HG03354 (cell line): ENCODE measurements around the gene CCDC87.
"Not testable (repeated sequence)": the region's sequence is repeated elsewhere in the genome, so short reads cannot be mapped to it uniquely, and the experiment has no call there.

Experiments
- ATAC-seq: cut with Tn5 transposase; IDR thresholded peaks from one replicate; pipeline ENCODE4 v1.9.1; 2021; ENCODE audit warnings: mild to moderate bottlenecking; ENCODE audit not compliant: unreplicated experiment, poor library complexity, severe bottlenecking

CCDC87 gene

GRCh38 chr11:66559866-66560676 is 32.8 kb downstream of the CCDC87 start:
- ATAC-seq, result no peak

GRCh38 chr11:66559142-66559865 is 33.6 kb downstream of the CCDC87 start:
- no peak for ATAC-seq

- no peak for ATAC-seq
Measured at GRCh38 chr11:66557733-66558326, 35.0 kb downstream of the CCDC87 start.

GRCh38 chr11:66556086-66556485 is 36.8 kb downstream of the CCDC87 start:
- ATAC-seq, result no peak

- ATAC-seq, result no peak
Measured at GRCh38 chr11:66555416-66555815, 37.4 kb downstream of the CCDC87 start.

- ATAC-seq, result no peak
Measured at GRCh38 chr11:66554602-66555001, 38.3 kb downstream of the CCDC87 start.

- no peak for ATAC-seq
Measured at GRCh38 chr11:66550887-66551286, 42.0 kb downstream of the CCDC87 start.

GRCh38 chr11:66549696-66550095 is 43.2 kb downstream of the CCDC87 start:
- ATAC-seq, result no peak

GRCh38 chr11:66548774-66549630 is 43.9 kb downstream of the CCDC87 start:
- no peak for ATAC-seq

- no peak for ATAC-seq
Measured at GRCh38 chr11:66548041-66548440, 44.8 kb downstream of the CCDC87 start.

GRCh38 chr11:66547662-66548009 is 45.2 kb downstream of the CCDC87 start:
- ATAC-seq, result no peak

GRCh38 chr11:66546966-66547661 is 45.7 kb downstream of the CCDC87 start:
- ATAC-seq, result no peak

- ATAC-seq, result no peak
Measured at GRCh38 chr11:66546368-66546965, 46.4 kb downstream of the CCDC87 start, which contains the start of gene ACTN3. ACTN3 (plus strand) TSS chr11:66546903; CDS start chr11:66546938, 35 bp downstream.

GRCh38 chr11:66545701-66546367 is 47.0 kb downstream of the CCDC87 start, which contains the start of gene ZDHHC24:
ZDHHC24 (minus strand) TSS chr11:66546048; CDS start chr11:66546003, 45 bp downstream.
- ATAC-seq, result peak; percentile 92

- not testable (repeated sequence) for ATAC-seq
Measured at GRCh38 chr11:66544952-66545351, 47.9 kb downstream of the CCDC87 start.

- ATAC-seq, result no peak
Measured at GRCh38 chr11:66543263-66544107, 49.4 kb downstream of the CCDC87 start.

- ATAC-seq, result no peak
Measured at GRCh38 chr11:66542362-66542761, 50.5 kb downstream of the CCDC87 start.
